HEK293T (cell line): Measurements from ENCODE around the gene EHMT2.

Experiments
- BHLHE40 ChIP-seq: fragments of 450-650 bp; IDR thresholded peaks from 2 replicates; pipeline ENCODE4 v1.6.1; 2016; ENCODE audit warnings: mild to moderate bottlenecking, moderate library complexity, borderline replicate concordance
- FOXK2 ChIP-seq: fragments of 450-650 bp; IDR thresholded peaks from 2 replicates; pipeline ENCODE4 v1.6.1; 2016; ENCODE audit warnings: mild to moderate bottlenecking
- FOXM1 ChIP-seq: fragments of 450-650 bp; IDR thresholded peaks from 2 replicates; pipeline ENCODE4 v1.6.1; 2017; ENCODE audit warnings: mild to moderate bottlenecking, borderline replicate concordance
- HDGF ChIP-seq: fragments of 450-650 bp; IDR thresholded peaks from 2 replicates; pipeline ENCODE4 v1.6.1; 2017; ENCODE audit warnings: antibody characterized with exemption, borderline replicate concordance
- L3MBTL2 ChIP-seq: fragments of 450-650 bp; conservative IDR thresholded peaks from 2 replicates; pipeline ENCODE4 v1.6.1; 2016; ENCODE audit warnings: mild to moderate bottlenecking
- SP1 ChIP-seq: fragments of 450-650 bp; IDR thresholded peaks from 2 replicates; pipeline ENCODE4 v1.6.1; 2017
- TARDBP ChIP-seq: fragments of 450-650 bp; IDR thresholded peaks from 2 replicates; pipeline ENCODE4 v1.6.1; 2016
- ZNF384 ChIP-seq: fragments of 450-650 bp; IDR thresholded peaks from 2 replicates; pipeline ENCODE4 v1.6.1; 2016
- TF ChIP-seq, protein P1 (sequence below): fragments of 450-650 bp; IDR thresholded peaks from 2 replicates; pipeline ENCODE4 v1.6.1; 2016

DNA sequence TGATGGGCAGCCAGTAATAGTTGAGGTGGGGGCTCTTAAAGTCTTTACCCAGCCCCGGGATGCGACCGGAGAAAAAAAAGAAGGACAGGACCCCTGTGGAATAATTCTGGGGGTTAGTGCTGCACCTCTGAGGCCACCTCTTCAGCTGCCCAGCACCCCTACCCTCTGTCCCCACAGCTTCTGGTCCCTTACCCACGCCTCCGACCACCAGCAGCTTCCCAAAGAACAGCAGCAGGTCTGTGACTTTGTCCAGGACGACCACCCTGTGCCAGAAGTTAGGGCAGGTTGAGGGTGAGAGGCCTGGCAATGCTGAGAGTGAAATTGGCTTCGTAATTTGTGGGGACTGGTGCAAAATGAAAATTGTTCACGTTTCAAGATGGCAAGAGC is 32.7 kb downstream of the EHMT2 start:
- no peak for TF ChIP-seq HDGF
- no peak for TF ChIP-seq ZNF384
- TF ChIP-seq, protein P1, sequence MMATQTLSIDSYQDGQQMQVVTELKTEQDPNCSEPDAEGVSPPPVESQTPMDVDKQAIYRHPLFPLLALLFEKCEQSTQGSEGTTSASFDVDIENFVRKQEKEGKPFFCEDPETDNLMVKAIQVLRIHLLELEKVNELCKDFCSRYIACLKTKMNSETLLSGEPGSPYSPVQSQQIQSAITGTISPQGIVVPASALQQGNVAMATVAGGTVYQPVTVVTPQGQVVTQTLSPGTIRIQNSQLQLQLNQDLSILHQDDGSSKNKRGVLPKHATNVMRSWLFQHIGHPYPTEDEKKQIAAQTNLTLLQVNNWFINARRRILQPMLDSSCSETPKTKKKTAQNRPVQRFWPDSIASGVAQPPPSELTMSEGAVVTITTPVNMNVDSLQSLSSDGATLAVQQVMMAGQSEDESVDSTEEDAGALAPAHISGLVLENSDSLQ = no peak
- no peak for TF ChIP-seq TARDBP
- TF ChIP-seq BHLHE40 = no peak
- TF ChIP-seq L3MBTL2 = no peak
- TF ChIP-seq FOXK2 = no peak
- TF ChIP-seq FOXM1 = no peak
- no peak for TF ChIP-seq SP1
